Stimulated activated CD8-positive, alpha-beta memory T cell treated with anti-CD3 and anti-CD28 coated beads, Interleukin-12 subunit alpha, Interleukin-12 subunit beta, amount 100 ng/mL, for 24 hours (primary cell): ENCODE measurements around the gene IRF7.

ENCODE experiments used
- DNase-seq: peaks from one replicate; pipeline ENCODE4 v3.0.0-alpha.2; 2020; ENCODE audit errors: extremely low read depth

IRF7 gene

GRCh38 chr11:640021-640706 lies 24.4 kb upstream of the IRF7 start:
- DNase-seq, result no peak

- DNase-seq, result no peak
Measured at GRCh38 chr11:639332-639955, 23.7 kb upstream of the IRF7 start.

GRCh38 chr11:638631-639331 lies 23.0 kb upstream of the IRF7 start:
- no peak for DNase-seq

GRCh38 chr11:637593-638521 lies 22.1 kb upstream of the IRF7 start:
- no peak for DNase-seq

- no peak for DNase-seq
Measured at GRCh38 chr11:637333-637592, 21.5 kb upstream of the IRF7 start.

- no peak for DNase-seq
Measured at GRCh38 chr11:636511-637332, 21.0 kb upstream of the IRF7 start, which contains the start of gene DRD4. Gene DRD4, plus strand, starts transcription at chr11:637269. Its CDS starts 36 bp downstream, at chr11:637305.

GRCh38 chr11:635945-636510 lies 20.3 kb upstream of the IRF7 start:
- DNase-seq, result no peak

GRCh38 chr11:630871-631270 lies 15.1 kb upstream of the IRF7 start:
- no peak for DNase-seq

GRCh38 chr11:629237-629583 lies 13.5 kb upstream of the IRF7 start:
- no peak for DNase-seq

GRCh38 chr11:628056-628455 lies 12.3 kb upstream of the IRF7 start:
- DNase-seq, result no peak

- no peak for DNase-seq
Measured at GRCh38 chr11:627308-627576, 11.5 kb upstream of the IRF7 start.

- no peak for DNase-seq
Measured at GRCh38 chr11:626475-627307, 10.9 kb upstream of the IRF7 start, which contains the start of gene SCT. Gene SCT, minus strand, starts transcription at chr11:627181. Its CDS starts 38 bp downstream, at chr11:627143.

GRCh38 chr11:625636-626268 lies 10.0 kb upstream of the IRF7 start:
- no peak for DNase-seq

GRCh38 chr11:624705-625635 lies 9.2 kb upstream of the IRF7 start, which contains the start of gene CDHR5:
Gene CDHR5, minus strand, starts transcription at chr11:624955. Its CDS starts 53 bp downstream, at chr11:624902.
- no peak for DNase-seq

GRCh38 chr11:623999-624704 lies 8.4 kb upstream of the IRF7 start:
- no peak for DNase-seq

GRCh38 chr11:623349-623869 lies 7.7 kb upstream of the IRF7 start:
- DNase-seq, result no peak

GRCh38 chr11:621838-622237 lies 6.1 kb upstream of the IRF7 start:
- DNase-seq, result no peak
